ENCODE data around the gene ARL10. TPM values are rescaled to one million over a fixed set of nuclear protein-coding genes. Genes with fewer than 3 reads are reported as not detected.

ARL10 gene, protein sequence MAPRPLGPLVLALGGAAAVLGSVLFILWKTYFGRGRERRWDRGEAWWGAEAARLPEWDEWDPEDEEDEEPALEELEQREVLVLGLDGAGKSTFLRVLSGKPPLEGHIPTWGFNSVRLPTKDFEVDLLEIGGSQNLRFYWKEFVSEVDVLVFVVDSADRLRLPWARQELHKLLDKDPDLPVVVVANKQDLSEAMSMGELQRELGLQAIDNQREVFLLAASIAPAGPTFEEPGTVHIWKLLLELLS
- polyA plus RNA-seq (ENCODE audit: insufficient read length): 12.2 TPM

DNA sequence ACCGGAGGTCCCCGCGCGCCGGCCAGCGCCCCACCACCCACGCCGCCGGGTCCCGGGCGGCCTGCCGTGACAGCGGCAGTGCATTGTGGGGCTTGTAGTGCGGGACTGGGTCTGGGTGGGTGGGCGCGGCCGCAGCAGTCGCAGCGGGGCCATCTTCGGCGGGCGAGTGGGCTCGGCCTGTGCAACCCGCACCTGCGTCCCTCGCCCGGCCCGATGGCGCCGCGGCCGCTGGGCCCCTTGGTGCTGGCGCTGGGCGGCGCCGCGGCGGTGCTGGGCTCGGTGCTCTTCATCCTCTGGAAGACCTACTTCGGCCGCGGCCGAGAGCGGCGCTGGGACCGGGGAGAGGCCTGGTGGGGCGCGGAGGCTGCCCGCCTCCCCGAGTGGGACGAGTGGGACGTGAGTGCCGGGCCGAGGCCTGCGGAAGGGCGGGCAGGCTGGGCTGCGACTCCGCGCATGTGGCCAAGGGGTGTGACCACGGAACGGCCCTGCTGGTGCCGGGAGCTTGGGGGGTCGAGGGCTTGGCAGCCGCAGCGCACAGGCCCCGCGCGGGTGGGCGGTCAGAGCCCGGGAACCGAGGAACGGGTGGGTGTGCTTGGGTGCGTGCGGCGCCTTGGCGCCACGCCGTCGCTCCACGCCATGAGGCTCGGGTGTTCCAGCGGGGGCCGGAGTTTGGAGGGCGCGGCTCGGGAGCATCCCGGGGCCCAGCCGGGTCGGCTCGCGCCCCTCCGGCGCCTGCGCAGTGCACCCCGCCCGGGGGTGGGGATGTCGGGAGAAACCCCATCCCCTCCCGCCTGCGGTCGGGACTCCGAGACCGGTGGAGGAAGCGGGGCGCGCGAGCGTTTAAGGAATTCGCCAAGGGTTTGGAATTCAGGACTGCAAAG is at the start of gene ARL10:
Gene ARL10, plus strand, starts transcription at position 137 of the 881 bp plus-strand sequence. Its CDS starts 77 bp downstream, at position 214.
- DNase-seq (ENCODE audit: low read depth): no peak

DNA sequence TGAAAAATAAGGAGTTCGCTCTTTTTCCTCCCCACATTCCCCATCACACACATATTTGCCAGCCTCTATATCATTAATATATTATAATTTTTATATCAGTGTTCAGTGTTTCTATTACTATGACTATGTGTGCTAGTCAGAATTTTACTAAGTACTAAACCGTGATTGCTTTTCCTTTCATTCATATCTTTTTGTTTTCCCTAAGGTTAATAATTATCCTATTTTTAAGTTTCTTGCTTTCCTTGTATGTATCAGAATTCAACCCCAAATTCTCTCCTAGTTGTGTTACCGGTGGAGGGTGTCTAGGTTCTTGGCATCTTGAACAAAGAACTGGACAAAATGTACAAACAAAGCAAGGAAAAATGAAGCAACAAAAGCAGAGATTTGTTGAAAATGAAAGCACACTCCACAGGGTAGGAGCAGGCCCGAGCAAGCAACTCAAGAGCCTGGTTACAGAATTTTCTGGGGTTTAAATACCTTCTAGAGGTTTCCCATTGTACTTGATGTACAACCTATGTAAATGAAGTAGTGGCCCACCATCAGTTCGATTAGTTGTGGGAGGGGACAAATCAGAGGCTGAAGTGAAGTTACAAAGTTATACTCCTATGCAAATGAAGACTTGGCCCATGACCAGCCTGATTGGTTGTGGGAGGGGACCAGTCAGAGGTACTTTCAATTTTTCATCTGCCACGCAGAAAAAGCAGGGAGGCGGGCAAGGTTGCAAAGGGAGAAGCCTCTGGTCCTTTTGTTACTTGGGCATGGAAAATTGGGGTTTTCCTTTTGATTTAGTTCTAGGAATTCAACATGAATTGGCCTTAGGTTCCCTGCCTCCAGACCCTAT is 47.5 kb upstream of the ARL10 start:
- DNase-seq (ENCODE audit: low read depth): no peak

DNA sequence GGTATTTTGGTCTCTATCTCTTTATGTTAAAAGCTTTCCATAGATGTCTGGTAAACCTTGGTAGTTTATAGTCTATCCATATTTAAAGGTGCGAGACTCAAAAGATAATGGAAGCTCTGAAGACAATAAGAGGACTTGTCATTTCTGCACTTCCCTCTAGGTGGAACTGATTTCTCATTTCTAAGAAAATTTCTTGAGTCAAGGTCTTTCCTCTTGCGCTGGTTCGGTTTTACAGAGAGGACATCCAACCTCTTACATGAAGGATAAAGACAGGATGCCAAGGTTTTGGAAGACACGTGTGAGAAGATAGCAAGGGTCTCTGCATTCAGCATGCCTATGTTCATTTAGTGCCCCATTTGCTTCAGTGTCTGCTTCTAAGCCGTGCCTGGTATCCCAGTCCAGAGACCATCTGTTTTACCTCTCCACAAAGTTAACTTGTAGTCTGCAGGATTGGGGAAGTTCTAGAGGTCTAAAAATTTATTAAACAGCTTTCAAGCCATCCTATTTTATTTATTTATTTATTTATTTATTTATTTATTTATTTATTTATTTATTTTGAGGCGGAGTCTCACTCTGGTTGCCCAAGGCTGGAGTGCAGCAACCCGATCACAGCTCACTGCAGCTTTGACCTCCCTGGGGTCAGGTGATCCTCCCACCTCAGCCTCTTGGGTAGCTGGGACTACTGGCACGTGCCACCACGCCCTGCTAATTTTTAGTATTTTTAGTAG is 45.3 kb upstream of the ARL10 start:
- no peak for DNase-seq (ENCODE audit: low read depth)

DNA sequence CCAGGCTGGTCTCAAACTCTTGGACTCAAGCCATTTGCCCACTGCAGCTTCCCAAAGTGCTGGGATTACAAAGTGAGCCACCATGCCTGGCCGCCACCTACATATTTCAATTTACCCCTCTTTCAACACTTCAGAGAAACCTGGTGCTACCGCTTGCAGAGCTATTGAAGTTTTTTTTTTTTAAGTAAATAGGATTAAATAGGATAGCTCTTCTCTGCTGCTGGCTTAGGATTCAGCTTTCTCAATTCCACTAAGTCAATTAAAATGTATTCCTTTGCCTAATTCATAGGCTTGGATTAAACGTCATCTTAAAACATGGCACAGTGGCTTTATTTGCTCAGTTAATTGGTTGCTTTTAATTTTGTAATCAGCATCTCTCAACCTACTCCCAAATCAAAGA is 44.7 kb upstream of the ARL10 start:
- no peak for DNase-seq (ENCODE audit: low read depth)

DNA sequence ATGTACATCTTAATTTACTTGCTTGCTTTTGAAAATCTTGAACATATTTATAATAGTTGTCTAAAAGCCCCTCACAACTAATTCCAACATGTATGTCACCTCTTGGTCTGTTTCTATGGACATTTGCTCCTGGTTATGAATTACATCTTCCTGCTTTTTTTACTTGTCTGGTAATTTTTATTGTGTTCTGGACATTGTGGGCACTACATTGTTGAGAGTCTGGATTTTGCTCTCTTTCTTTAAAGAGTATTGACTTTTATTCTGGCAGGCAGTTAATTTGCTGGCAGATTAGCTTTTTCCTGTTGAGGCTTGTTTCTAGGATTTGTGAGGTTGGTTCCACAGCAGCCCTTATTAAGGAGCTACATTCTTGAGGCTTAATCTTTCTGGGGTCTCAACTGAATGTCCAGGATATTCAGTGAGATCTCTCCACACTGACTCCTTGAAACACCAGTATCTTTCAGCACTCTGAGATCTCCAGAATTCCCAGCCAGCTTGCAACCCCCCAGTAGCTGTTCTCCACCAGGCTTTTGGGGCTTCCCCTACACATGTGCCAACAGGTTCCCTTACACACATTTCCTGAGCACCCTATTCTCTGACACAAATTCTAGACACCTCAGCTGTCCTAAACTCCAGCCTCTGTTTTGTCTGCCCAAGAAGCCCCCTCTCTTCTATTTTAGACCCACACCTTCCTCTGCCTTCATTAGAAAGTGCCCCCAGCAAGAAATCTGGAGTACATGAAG is 31.1 kb upstream of the ARL10 start:
- no peak for DNase-seq (ENCODE audit: low read depth)

DNA sequence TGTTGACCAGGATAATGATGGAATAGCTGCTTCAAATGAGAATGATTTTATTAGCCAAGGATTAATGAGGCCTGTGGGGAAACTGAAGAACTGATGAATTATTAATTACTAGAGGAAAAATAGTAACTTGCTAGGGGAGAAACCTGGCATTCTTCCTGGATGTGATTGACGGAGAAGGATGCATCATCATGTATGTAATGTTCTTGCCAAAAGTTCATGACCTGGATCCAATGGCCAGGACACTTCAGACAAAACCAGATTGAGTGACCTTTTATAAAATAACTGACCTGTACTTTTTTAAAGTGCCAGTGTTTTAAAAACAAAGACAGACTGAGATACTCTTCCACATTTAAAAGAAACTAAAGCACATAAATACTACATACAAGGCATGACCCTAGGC is 27.4 kb upstream of the ARL10 start:
- DNase-seq (ENCODE audit: low read depth): no peak

DNA sequence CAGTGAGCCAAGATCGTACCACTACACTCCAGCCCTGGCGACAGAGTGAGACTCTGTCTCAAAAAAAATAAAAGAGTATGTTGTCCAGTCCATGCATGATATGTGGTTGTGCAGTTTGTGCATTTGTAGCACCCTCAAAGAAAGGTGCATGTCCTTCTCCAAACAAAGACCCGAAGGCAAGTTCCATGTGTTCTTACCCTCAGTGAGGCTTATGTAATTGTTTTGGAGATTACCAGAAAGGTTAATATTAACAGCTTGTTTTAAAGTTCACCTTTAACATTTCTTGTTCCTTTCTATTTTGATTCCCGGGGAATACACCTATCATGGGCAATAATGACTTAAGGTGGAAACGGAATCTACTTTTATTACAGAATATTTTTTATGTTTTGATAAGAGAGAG is 26.0 kb upstream of the ARL10 start:
- DNase-seq (ENCODE audit: low read depth): no peak

DNA sequence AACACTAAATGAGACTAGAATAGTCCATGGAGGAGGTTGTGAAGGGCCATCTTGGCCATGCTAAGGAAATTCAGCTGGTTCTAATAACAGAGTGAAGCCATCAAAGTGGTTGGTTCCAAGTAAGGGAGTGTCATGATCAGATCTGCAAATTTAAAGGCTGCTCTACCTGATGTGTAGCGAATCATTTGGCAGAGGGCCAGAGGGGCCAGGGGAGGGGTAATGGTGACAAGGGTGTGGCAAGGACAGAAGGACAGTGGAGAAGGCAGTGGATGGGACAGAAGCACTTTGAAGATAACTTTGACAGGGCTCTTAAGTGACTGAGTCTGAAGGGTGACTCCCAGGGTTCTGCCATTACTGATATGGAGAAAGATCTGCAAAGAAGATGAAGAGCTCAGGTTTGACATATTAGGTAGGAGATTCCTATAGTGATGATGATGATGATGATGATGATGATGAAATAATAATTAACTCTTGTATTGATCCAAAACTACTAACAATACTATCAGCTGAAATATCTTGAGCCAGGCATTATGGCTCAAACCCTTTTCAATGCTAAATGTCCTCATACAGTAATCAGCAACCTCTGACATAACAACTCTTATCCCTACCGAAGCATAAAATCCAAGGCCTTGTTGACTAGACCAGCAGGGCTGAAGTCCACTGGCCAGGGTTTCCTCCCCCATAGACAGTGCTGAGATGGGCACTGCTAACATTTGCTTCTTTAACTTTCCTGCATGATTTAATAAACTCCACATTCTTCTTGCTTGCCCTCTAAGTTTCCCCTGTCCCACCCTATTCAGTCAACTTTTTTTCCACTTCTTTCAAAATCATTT is 23.7 kb upstream of the ARL10 start:
- DNase-seq (ENCODE audit: low read depth): no peak

DNA sequence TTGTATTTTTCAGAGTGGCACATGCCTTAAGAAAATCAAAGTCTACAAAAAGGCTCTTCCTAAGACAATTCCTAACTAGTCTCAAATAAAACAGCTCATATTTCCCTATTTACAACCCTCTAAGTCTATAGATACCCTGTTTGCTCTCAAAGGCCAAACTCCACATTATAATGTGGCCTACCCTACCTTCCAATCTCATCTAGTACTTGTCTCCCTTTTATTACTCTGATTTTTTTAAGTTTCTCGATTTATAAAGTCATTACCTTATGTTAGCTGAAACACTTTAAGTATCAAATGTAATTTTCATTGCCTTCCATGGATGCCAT is 23.2 kb upstream of the ARL10 start:
- no peak for DNase-seq (ENCODE audit: low read depth)

DNA sequence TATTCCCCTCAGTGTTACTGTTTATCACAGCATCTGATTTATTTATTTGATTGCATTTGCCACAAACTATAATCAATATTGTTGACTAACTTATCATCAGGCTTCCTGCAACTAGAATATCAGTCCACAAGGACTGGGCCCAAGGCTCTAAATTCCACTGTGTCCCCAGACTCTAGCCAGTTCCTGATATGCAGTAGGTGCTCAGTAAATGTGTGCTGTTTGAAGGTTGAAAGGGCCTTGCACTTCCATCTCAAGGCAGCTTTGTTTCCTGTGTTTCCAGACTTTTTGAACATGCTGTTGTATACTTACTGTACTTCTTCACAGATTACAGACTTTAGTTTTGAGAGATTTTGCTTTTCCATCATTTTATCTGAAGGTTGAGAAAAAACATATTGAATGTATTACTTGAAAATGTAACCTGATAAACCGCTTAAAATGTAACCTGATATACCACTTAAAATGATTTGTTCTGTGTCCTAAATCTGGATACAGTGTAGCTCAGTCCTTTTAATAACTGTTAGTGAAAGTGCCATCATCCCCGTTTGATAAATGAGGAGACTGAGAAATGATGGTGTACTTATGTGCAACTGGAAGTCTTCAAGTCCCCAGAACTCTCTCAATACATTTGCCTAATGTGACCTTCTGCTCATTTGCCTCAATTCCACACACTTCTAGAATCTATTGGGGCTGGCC is 22.4 kb upstream of the ARL10 start:
- DNase-seq (ENCODE audit: low read depth): no peak

DNA sequence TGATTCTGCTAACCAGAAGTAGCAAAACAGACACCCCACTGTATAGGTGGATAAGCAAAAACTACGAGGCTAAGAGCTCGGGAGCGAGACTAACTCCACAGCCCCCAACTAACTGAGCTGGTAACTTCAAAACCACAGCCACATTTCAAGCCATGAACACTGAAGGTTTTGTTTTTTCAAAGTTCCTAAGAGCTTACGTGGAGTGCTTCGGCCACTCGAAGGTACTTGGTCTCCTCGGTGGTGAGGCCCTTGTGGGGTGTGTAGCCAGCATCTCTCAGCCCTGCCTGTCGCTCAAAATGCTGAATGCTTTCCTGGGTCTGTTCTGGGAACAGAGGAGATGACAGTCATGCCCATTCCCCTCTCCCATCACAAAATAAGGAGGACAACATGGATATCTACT is 14.9 kb upstream of the ARL10 start:
- DNase-seq (ENCODE audit: low read depth): no peak

DNA sequence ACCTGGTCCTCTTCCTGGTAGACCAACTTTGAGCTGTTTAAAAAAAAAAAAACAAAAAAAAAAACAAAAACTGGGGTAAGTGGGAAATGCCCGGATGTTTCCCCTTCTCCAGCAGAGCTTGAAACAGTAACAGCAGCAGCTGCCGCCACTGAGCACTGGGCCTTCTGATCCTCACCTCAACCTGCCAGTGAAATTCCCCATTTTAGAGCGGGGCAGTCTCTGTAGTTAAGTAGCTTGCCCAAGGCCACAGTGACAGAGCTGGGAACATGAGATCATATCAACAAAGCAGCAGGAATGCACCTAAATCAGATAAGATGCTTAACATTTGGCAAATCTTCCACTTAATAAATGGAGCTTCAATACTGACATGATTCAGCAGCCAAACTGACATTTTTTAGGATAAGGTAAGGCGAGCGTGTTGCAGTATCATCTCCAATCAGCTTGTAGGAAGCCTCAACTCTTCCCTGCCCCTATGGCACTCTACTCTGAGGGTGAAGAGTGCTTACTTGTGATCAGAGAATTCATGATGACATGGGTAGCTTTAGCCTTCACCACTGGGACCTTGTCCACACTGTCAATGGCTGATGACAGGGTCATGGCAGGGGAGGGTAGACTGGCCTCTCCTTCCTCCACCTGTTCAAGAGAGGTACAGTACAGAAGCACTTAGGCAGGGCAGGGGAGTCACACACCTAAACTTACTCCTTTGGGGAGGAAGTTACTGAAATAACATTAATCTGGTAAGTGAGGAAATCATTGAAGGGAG is 13.0 kb upstream of the ARL10 start:
- no peak for DNase-seq (ENCODE audit: low read depth)

DNA sequence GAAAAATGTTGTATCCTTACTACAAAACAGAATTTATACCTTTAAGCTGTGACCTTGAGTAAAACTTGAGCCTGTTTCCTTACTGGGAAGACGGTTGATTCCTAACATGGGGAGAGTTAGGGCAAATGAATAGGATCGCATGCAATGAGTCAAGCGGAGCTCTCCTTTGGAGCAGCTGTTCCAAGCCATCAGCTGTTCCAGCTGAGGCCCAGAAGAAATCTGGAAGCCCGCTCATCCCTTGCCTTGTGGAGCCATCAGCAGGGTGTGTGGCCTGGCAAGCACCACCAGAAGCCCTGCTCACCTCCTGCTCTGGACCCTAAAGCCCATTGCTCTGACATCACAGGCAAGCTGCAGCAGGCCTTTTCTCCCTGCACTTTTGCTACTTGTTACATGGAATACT is 11.8 kb upstream of the ARL10 start:
- DNase-seq (ENCODE audit: low read depth): no peak

DNA sequence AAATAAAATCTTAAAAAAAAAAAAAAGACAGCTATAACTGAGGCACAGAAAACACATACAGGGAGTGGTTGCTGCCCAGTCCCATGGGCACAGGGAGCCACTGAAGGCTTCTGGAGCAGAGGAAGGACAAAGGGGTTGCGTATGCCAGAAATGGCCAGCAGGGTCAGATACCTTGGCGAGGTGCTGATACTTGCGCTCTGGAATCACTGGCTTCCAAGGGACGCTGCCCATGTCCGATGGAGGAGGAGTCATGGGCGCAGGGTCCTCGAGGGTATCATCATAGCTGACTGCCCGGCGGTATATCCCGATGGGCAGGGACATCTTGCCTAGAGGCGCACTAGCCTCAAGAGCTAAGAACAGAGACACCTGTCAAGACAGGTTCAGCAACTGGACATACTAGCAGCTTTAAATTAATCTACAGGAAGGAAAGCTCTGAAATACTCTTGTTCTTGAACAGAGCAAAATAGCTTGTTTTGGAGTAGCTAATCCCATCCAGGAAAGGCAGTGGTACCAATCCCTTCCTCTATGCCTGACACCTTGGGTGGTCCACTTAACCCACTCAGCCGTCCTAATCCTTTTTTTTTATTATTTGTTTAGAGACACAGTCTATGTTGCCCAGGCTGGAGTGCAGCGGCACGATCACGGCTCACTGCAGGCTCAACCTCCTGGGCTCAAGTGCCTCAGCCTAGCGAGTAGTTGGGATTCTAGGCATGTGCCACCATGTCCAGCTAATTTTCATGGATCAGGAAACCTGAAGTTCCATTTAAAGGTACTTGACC is 9.7 kb upstream of the ARL10 start:
- DNase-seq (ENCODE audit: low read depth): no peak

DNA sequence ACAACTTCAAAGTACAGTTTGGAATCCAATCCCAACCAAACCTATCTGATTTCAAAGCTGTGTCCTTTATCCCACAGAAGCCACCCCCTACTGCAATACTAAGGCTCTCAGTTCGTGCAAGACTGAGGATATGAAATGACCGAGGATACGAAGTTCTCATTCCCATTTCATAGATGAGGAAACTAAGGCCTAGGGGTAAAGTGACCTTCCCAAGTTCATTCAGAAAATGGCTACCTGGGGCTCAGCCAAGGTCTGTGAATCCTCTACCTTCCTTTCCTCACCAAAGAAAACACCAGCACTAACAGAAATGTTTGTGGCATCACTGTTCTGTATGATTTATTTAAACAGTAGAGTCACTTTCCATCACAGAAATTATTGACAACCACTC is 9.1 kb upstream of the ARL10 start:
- DNase-seq (ENCODE audit: low read depth): no peak

DNA sequence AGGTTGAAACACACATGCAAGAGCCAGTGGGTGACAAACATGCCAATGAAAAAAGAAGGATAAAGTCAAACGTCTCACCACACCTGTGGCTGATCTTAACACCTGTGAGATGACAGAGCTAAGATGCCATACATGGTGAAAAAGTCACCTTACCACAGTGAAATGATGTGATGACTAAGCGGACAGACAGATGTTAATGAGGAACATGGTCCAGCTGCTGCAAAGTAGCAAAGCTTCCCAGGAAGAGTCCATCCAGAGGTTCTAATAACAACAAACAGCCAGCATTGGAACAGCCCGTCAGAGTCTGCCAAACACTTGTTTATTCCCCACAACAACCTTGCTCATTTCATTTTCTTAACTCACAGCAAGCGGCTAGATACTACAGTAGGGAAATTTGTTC is 5.6 kb upstream of the ARL10 start:
- DNase-seq (ENCODE audit: low read depth): no peak

DNA sequence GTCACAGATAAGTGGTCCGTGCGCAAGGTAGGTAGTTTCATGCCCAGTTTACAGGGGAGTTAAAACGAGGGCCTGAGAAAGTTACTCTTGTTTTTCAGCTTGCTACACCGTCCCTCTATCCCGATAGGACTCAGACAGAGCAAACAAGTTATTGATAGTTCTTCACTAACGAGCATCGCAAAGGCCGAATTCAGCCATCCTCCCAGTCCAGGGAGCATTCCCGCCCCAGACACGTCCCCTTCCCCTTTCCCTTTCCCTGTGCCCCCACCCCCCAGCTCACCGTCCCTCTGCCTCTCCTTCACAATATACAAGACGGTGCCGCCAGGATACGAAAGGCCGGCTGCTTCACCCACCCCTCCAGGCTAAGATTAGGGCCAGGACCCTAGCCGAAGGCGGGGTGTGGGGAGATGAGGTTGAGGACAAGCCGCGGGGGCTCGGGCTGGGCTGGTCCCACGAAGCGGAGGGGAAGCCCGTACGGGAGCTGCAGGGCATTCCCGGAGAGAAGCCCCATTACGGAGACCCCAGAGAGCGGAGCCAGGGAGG is 4.3 kb upstream of the ARL10 start:
- DNase-seq (ENCODE audit: low read depth): no peak

Measured in forelimb muscle (tissue), 1 donor.